Measurements from ENCODE around the gene TPSD1. TPM values are rescaled to one million over a fixed set of nuclear protein-coding genes. Genes with fewer than 3 reads are reported as not detected.
"Not testable (repeated sequence)": the region's sequence is repeated elsewhere in the genome, so short reads cannot be mapped to it uniquely, and the experiment has no call there.

TPSD1 gene
- total RNA-seq, 1 donor from 2014 or later: not detected

DNA sequence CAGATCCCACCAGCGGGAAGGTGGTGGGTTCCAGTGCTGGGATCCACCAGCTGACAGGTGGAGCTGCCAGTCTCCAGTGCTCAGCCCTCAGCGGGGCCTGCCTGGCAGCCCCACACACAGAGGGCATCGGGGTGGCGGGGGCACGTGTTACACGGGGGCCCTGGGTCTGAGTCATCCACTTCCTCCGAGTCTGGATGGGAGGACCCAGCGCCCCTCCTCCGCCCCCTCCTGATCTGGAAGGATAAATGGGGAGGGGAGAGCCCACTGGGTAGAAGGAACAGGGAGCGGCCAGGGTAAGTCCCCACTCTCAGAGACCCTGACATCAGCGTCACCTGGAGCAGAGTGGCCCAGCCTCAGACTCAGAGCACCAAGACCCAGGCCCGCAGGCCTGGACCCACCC lies 15.4 kb upstream of the TPSD1 start, which contains the start of gene TPSAB1:
TPSAB1 (plus strand) TSS at position 270 of the 400 bp plus-strand sequence. CDS start 234 bp downstream, outside the sequence.
- not testable (repeated sequence) for DNase-seq (ENCODE audit: low spot score)

DNA sequence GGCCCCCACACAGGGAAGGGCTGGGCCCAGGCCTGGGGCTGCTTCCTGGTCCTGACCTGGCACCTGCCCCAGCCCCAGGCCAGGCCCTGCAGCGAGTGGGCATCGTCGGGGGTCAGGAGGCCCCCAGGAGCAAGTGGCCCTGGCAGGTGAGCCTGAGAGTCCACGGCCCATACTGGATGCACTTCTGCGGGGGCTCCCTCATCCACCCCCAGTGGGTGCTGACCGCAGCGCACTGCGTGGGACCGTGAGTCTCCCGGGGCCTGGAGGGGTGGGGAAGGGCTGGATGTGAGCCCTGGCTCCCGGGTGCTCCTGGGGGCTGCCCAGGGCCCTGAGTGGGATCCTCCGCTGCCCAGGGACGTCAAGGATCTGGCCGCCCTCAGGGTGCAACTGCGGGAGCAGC lies 14.8 kb upstream of the TPSD1 start:
- DNase-seq (ENCODE audit: low spot score): not testable (repeated sequence)

DNA sequence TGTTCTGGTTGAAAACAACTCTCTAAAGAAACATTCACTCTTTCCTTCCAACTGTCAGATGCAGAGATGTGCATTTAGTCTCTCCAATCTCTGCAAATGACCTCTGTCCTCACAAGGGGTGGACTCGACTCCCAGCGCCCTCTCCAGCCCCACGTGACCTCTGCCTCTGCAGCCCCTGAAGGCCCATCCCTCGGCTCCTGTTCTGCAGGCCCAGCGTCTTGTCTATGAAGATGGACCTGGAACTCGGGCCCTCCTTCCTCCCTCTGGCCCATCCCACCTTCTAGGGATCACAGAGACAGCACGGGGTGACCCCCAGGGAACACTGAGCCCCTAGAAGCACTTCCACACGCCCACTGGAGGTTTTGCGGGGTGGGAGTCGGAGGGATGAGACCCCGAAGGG lies 12.5 kb upstream of the TPSD1 start:
- DNase-seq (ENCODE audit: low spot score): not testable (repeated sequence)

DNA sequence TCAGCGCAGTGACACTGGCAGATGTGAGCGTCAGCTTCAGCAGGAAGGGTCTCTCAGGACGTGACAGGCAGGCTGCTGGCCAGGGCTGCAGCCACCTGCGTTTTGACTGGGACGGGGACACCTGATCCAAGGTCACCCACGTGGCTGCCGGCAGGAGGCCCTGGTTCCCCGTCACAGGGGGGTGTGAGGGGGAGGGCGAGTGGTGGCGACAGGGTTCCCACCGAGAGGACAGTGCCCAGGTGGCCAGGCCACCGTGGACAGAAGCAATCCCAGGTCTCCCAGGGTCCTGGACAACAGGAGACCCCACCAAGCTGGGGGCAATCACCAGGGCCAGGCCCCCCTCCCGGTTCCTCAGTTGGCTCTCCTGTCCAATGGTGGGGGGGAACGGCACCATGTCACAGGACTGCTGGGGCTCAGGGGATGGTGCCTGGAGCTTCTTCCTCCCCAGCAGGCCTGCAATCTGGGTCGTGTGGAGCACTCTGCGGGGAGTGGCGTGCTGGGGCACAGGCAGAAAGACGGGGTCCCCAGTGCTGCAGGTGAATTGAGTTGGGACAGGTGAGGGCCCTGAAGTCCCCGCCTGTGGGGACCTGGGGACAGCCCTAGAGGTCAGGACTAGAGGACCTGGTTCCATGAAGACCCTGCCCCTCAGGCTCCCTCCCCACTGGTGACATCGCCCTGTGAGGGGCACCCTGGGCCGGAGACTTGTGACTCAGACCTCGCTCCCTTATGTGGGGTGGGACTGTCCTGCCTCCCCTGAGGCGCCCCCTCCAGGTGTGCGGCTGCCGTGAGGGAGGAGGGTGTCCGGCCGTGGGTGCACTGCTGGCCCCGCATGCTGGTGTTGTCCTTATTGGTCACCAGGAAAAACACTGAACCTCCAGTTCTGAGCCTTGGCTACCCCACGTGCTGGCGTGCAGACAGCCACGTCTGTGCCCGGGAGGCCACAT lies 11.7 kb upstream of the TPSD1 start:
- DNase-seq (ENCODE audit: low spot score): not testable (repeated sequence)

DNA sequence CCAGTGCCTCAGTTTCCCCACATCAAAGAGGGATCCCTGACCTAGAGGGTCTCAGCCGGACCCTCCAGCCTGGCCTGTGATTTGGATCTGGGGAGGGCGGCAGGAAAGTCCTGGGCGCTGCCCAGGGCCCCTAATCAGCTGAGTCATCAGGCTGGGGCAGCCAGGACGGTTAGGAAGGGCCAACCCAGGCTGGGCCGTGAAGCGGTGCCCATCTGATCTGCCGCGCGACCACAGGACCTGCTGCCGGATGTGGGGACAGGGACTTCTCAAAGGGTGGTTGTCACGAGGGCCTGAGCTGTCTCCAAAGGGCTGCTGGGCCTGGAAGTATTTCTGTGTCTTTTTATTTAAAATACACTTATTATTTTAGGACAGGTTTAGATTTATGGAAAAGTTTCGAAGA lies 11.0 kb upstream of the TPSD1 start:
- no peak for DNase-seq (ENCODE audit: low spot score)

DNA sequence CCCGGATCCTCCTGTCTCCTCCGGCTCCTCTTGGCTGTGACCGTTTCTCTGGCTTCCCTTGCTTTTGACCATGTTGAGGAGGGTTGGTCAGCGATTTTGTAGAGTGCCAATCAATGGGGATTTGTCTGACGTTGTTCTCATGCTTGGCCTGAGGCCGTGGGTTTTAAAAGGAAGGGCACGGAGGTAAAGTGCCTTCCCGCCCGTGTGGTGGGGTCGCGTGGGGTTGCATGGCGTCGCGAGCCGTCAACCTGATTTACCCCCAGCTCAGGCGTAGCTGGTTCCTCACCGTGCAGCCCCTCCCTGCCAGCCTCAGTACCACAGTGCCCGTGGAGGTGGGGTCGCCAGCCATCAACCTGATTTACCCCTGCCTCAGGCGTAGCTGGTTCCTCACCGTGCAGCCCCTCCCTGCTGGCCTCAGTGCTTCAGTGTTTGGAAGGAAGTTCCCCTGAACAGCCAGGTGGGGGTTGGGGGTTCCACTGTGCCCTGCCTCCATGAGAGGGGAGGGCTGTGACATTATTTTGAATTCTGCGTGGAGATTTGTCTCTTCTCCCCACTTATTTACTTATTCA lies 10.3 kb upstream of the TPSD1 start:
- no peak for DNase-seq (ENCODE audit: low spot score)

DNA sequence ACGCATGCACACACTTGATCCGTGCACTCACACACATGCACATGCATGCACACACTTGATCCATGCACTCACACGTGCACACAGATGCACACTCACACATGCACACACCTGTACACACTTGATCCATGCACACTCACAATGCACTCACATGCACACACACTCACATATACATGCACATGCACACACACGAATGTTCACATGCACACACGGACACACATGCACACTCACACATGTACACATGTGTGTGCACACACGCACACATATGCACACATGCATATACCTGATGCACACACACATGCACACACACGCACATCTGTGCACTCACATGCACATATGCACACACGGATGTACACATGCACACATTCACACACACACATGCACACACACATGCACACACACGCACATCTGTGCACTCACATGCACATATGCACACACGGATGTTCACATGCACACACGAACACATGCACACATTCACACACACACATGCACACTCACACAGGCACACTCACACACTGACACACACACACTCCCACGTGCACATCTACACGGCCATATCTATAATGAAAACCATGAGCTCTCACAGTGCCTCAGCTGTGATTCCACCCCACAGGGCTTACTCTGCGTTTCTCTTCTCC lies 7.8 kb upstream of the TPSD1 start:
- DNase-seq (ENCODE audit: low spot score): not testable (repeated sequence)

DNA sequence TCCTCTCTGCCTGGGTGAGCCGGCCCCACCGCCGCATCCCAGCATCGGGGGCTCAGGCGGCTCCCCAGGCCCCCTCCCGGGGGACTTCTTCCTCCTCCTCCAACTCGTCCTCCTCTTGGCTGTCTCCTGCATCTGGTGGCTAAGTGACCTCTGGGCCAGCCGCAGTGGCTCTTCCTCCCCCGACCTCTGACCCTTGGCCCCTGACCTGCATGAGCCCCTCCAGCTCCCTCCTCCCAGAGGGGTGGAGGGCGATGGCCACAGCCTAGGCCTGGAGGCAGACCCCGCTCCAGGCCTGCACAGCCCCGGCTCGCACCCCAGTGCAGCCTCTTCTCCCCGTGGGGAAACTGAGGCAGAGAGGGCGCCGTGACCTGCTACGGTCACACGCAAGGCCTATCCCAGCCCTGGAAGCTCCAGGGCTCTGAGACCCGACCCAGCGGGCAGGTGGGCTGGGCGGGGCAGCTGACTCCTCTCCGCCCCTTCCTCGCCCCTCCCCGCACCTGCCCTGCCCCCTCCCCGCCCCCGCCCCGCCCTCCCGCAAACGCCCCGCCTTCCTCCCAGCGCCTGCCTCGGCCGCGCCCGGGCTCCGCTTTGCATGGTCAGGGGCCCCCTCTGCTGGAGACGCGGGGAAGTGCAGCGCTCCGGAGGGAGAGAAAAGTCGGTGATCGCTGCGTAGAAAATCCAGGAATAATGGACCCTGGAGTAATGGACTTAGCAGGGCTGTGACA lies 6.7 kb upstream of the TPSD1 start:
- not testable (repeated sequence) for DNase-seq (ENCODE audit: low spot score)

DNA sequence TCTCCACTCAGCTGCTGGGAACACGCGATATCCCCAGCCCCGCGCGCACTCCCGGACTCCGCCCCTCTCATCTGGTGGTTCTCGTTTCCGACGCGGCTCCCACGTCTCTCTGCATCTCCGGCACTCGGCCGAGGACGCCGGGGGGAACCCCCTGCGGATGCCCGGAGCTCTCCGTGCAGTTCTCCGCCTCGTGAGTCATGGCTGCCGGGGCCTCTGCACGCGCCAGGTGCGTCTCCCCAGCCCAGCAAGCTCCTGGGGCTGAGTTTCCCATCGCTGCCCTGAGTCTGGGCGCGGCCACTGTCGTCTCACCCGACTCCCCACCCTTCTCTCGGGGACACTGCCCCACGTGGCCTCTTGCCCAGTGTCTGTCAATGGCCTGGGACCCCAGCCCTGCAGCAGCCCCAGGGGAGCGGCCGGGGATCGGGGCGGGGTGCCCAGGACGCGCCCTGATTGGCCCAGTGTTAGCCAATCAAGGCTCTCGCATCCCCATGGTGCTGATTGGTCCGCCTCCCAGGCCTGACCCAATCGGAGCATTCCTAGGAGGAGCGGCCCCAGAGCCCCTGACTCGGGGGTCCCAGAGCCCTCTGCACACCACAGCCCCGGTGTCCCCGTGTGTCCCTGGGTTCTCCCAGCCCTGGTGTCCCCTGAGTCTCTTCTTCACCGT lies 2.0 kb upstream of the TPSD1 start:
- not testable (repeated sequence) for DNase-seq (ENCODE audit: low spot score)

DNA sequence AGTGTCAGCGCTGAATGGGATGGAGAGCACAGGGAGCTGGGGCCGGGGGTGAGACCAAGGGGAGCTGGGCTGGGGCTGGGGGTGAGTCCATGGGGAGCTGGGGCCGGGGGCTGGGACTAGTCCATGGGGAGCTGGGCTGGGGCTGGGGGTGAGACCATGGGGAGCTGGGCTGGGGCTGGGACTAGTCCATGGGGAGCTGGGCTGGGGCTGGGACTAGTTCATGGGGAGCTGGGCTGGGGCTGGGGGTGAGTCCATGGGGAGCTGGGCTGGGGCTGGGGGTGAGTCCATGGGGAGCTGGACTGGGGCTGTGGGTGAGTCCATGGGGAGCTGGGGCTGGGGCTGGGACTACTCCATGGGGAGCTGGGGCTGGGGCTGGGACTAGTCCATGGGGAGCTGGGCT lies 1.0 kb upstream of the TPSD1 start:
- not testable (repeated sequence) for DNase-seq (ENCODE audit: low spot score)

DNA sequence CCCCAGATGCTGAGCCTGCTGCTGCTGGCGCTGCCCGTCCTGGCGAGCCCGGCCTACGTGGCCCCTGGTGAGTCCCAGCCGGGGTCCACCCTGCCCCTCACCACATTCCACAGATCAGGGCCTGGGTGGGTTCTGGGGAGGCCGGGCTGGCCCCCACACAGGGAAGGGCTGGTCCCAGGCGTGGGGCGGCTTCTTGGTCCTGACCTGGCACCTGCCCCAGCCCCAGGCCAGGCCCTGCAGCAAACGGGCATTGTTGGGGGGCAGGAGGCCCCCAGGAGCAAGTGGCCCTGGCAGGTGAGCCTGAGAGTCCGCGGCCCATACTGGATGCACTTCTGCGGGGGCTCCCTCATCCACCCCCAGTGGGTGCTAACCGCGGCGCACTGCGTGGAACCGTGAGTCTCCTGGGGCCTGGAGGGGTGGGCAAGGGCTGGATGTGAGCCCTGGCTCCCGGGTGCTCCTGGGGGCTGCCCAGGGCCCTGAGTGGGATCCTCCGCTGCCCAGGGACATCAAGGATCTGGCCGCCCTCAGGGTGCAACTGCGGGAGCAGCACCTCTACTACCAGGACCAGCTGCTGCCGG lies 516 bp downstream of the TPSD1 start:
- not testable (repeated sequence) for DNase-seq (ENCODE audit: low spot score)

DNA sequence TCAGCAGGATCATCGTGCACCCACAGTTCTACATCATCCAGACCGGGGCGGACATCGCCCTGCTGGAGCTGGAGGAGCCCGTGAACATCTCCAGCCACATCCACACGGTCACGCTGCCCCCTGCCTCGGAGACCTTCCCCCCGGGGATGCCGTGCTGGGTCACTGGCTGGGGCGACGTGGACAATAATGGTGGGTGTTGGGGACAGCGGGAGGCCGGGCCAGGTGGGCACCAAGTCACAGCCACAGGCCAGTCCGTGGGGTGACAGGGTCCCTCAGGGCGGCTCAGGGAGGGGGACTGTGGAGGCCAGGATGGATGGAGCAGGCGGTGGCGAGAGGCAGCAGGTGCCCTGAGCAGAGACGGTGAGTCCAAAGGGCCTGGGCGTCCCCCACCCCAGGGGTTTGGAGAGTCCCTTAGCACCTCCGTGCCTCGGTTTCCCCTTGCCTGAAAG lies 1.0 kb downstream of the TPSD1 start:
- no peak for DNase-seq (ENCODE audit: low spot score)

DNA sequence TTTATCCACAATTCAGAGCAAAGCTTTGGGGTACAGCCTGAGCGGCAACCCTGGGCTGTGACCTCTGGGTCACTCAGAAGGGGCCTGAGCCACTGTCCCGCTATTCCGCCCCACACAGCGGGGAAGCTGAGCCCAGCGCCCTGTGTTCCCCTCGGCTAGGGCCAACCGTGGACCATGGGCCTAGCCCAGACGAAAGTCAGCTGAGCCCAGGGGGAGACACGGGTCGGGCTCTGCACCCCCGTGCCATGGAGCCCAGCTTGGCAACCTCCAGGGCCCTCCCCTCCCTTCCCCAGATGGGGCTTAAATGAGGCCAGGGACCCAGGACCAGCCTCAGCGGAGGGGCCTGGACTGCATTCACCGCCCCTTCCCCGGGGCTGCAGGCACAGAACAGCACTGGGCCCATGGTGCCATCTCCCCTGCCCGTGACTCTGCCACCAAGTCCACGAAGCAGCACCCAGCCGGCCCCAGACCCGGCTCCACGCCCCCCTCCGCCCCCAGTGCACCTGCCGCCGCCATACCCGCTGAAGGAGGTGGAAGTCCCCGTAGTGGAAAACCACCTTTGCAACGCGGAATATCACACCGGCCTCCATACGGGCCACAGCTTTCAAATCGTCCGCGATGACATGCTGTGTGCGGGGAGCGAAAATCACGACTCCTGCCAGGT lies 1.8 kb downstream of the TPSD1 start:
- no peak for DNase-seq (ENCODE audit: low spot score)

DNA sequence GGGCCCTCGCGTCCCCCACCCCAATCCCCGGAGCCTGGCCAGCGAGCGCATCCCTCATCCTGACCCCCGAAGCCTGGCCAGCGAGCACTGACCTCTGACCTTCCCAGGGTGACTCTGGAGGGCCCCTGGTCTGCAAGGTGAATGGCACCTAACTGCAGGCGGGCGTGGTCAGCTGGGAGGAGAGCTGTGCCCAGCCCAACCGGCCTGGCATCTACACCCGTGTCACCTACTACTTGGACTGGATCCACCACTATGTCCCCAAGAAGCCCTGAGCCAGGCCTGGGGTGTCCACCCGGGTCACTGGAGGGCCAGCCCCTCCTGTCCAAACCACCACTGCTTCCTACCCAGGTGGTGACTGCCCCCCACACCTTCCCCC lies 2.3 kb downstream of the TPSD1 start:
- DNase-seq (ENCODE audit: low spot score): no peak

DNA sequence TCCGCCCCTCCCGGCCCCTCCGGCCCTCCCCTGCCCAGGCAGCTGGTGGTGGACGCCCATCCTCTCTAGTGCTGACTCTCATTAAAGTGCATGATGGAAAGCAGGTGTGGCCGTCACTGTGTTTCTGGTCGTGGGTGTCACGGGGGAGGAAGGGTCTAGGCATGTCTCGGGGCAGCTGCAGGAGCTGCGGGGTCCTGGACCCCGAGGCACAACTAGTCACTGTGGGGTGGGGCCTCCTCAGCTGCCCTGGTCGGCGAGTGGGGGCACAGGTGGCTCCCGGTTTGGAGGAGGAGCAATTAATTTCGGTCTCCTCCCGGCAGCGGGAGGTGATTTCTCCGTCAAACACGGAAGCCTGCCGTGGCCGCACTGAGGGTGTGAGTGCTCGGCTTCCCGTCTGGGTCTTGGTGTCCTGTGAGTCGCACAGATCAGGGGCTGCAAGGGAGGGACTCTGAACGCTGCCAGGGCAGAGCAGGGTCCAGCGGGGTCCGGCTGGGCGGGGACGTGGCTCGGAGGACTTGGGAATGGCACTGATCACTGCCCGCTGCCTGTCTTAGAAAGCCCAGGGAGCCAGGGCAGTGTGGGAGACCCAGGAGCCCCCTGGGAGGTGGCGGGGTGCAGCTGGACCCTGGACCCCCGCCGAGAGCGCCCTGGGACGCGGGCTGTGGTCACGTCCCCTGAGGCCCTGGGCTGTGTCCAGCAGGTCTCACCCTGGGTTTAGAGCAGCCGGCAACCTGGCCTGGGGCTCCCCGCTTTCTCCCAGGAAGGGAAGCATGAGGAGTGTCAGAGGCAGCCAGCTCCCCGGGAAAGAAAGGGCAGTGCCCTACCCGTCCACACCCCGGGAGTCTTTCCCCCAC lies 3.3 kb downstream of the TPSD1 start:
- DNase-seq (ENCODE audit: low spot score): no peak

DNA sequence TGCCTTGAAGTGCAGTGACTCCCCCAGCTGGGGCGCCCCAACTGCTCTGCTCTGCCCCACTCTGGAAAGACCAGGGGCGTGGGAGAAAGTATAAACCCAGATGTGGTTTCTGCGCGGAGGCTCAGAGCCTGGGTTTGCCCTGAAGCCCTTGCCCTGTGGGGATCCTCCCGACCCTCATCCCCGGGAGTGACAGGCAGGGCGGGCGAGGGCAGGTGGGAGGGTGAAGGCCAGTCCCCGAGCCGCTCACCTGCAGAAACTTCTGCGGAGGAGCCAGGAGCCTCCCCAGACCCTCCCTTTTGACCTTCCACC lies 3.8 kb downstream of the TPSD1 start:
- no peak for DNase-seq (ENCODE audit: low spot score)

DNA sequence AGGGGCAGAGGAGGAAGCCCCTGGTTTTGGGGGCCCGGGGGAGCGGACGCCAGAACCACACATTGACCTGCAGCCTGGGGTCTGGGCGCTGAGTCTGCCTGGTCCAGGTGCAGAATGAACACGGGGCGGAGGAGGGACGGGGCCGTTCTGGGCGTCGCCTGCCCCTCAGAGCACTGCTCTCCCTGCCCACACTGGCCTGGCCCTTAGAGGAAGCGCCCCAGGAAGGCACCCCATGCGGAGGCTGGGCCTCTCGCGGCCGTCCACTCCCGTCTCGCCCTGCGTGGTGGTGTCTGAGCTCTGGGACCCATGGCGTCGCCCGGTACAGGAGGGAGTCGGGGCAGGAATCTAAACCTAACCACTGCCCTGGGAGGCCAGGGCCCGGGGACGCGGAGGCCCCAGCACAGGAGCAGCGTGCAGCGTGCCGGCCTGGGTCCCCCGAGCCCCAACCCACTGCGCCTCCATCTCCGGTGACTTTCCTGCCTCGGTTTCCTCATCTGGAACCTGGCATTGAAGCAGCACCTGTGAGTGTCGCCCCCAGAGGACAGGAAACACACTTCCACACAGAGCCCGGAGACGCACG lies 4.3 kb downstream of the TPSD1 start:
- no peak for DNase-seq (ENCODE audit: low spot score)

DNA sequence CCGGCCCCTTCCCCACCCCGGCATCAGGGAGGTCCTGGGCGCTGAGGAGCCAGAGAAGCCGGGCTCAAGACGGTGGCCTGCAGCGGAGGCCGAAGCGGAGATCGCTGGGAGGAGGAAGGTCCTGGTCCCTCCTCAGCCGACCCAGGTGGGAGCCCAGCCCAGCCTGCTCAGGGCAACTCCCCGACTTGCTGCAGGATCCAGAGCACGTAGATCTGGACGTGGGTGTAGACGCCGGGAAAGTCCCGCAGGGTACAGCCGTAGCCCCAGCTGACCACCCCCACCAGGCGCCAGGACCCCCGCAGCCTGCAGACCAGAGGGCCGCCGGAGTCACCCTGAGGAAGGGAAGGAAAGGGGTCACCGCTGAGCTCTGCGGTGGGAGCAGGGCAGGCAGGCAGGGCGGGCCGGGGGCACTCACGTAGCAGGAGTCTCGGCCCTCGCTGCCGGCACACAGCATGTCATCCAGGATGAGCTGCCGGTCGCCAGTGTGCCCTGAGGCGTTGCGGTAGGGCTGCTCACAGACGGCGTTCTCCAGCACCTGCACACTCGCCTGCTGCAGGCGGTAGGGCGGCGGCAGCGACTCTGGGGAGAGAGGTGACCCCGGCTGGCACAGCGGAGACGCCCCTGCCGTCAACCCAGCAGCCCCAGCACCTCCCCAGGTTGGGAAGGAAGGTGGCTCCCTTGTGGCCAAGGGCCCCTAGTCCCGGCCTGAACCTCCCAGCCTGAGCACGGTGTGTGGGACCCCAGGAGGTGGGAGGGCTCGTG lies 5.4 kb downstream of the TPSD1 start:
- no peak for DNase-seq (ENCODE audit: low spot score)
